ENCODE results near the gene ADGRA1. TPM values are rescaled to one million over a fixed set of nuclear protein-coding genes. Genes with fewer than 3 reads are reported as not detected.

ADGRA1 gene
- total RNA-seq = not detected in 2 replicates

GRCh38 chr10:133087679-133088178 is at the start of gene ADGRA1:
Gene ADGRA1 (plus strand): TSS chr10:133087924. CDS start chr10:133088910, 986 bp downstream.

GRCh38 chr10:133159950-133160825 is 72.5 kb downstream of the ADGRA1 start, which contains the start of gene KNDC1:
Gene KNDC1 (plus strand): TSS chr10:133160219. CDS start chr10:133160468, 249 bp downstream.

Other genes with a start within 250 kb of the ADGRA1 start
- 2.4 and 2.5 TPM in 2 replicates for gene CFAP46, start 145.4 kb upstream of the ADGRA1 start, total RNA-seq
- not detected in 2 replicates for gene KNDC1, start 72.3 kb downstream of the ADGRA1 start, total RNA-seq
- not detected in 2 replicates for gene UTF1, start 142.3 kb downstream of the ADGRA1 start, total RNA-seq
- gene VENTX, start 149.9 kb downstream of the ADGRA1 start, total RNA-seq = not detected in 2 replicates
- 115 and 143 TPM in 2 replicates for gene ADAM8, start 188.9 kb downstream of the ADGRA1 start, total RNA-seq
- 53.7 and 67.2 TPM in 2 replicates for gene TUBGCP2, start 220.9 kb downstream of the ADGRA1 start, total RNA-seq
- 28.1 and 38.3 TPM in 2 replicates for gene ZNF511, start 221.0 kb downstream of the ADGRA1 start, total RNA-seq
- not detected in 2 replicates for gene CALY, start 249.0 kb downstream of the ADGRA1 start, total RNA-seq